Measurements from ENCODE around the gene LRRN3. TPM values are rescaled to one million over a fixed set of nuclear protein-coding genes. Genes with fewer than 3 reads are reported as not detected.

The LRRN3 gene
- total RNA-seq: 0.11 and 0.39 TPM in 2 replicates

DNA sequence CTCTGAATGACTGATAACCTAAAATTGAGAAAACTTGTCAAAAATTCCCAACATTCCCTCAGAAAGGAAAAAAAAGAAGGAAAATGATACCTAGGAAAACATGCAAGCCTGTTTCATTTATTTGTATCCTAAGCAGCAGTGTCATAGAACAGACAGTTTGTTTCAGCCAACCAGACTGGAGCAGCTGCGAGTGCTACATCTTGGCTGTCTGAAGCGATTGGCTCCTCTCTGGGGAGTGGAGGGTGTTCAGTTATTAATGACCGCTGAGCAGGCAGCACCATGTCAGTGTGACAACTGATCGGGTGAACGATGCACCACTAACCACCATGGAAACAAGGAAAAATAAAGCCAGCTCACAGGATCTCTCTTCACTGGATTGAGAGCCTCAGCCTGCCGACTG is at the start of gene LRRN3:
Gene LRRN3, plus strand, starts transcription at position 282 of the 400 bp plus-strand sequence. CDS start 31,646 bp downstream, outside the sequence.

